ENCODE data around the gene SPAG6.
"Not testable (repeated sequence)": the region's sequence is repeated elsewhere in the genome, so short reads cannot be mapped to it uniquely, and the experiment has no call there.

The SPAG6 gene

GRCh38 chr10:22345301-22346095, at the start of gene SPAG6:
Gene SPAG6 (plus strand): TSS chr10:22345496. CDS start chr10:22345612, 116 bp downstream.
- no peak for DNase-seq

DNA sequence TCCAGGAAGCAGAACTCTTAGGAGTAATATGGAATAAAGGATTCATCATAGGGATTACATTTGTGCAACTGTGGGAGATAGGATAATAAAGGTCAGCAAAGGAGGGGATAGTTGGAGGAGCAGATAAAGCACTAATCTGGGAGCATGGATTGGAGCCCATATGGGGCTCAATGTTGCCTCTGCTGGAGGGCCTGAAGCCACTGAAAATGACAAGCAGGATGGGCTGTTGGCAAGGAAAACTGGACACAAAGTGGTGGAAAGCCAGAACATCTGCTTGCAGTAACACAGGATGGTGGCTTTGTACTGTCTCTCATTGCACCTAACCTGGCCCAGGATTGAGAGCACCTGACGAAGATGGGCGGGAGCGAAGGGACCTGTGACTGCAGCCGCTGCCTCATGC, 44.1 kb upstream of the SPAG6 start:
- no peak for DNase-seq

- no peak for DNase-seq
Measured at GRCh38 chr10:22303461-22303860, 41.8 kb upstream of the SPAG6 start.

GRCh38 chr10:22305721-22306120, 39.6 kb upstream of the SPAG6 start:
- no peak for DNase-seq

DNA sequence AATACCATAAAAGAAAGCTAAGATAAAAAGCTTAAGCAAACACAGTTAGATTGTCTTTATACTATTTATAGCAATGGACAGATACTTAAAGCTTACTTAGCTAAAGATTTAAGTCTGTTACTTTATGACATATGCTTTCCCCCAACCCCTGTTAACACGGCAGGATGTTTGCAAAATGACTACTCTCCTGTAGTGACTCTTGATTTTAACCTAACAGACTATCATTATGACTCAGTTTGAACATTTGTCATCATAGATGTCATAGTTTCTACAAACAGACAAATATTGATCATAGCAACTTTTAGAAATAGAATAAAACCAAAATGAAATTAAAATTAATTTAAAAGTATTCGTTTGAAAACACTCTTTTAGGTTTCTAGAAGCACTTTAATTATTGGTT, 36.9 kb upstream of the SPAG6 start:
- no peak for DNase-seq

DNA sequence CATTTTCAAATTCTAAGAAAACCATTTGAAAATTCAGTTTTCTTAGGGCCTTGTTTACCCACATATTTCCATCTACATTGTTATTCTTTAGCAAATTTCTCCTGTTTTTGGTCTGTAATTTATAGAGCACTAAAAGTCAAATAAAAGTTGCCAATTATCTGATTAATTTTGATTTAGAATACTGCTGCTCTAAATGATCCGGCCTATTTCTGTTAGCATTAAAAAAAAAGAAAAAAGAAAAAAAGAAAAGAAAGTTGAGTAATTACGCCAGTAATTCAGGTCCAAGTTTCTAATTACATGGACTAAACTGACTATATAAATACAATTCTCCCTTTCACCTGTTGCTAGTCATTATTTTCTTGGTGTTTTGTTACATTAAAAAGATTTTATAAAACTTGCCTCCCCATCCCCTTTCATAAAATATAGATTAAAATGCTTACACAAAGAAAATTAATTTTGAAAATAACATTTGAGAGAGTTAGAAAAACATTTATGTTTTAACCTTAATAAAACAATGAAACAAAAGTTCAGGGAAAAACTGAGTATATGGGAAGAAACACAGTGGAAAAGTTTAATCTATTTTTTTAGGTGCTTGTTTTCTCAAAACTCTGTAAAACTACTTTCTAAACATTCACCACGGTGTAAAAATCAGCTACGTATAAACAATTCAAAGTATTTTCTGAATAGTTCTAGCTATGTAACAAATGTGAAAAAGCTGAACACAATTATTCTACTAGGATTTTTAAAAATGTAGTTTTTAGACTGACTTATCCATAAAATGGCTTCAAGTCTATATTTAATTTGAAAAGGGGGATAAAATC, 35.9 kb upstream of the SPAG6 start:
- DNase-seq = no peak

DNA sequence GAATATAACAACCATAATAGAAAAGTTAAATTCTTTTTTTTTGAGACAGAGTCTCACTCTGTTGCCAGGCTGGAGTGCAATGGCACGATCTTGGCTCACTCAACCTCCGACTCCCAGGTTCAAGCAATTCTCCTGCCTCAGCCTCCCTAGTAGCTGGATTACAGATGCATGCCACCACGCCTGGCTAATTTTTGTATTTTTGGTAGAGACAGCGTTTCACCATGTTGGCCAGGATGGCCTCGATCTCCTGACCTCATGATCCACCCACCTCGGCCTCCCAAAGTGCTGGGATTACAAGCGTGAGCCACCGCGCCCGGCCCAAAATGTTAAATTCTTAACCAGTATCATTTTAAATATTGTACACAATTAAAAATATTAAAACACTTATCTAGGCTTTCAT, 35.3 kb upstream of the SPAG6 start:
- DNase-seq = not testable (repeated sequence)

- DNase-seq = no peak
Measured at GRCh38 chr10:22310928-22311327, 34.4 kb upstream of the SPAG6 start.

- no peak for DNase-seq
Measured at GRCh38 chr10:22314852-22315251, 30.4 kb upstream of the SPAG6 start.

- no peak for DNase-seq
Measured at GRCh38 chr10:22315455-22316285, 29.6 kb upstream of the SPAG6 start.

DNA sequence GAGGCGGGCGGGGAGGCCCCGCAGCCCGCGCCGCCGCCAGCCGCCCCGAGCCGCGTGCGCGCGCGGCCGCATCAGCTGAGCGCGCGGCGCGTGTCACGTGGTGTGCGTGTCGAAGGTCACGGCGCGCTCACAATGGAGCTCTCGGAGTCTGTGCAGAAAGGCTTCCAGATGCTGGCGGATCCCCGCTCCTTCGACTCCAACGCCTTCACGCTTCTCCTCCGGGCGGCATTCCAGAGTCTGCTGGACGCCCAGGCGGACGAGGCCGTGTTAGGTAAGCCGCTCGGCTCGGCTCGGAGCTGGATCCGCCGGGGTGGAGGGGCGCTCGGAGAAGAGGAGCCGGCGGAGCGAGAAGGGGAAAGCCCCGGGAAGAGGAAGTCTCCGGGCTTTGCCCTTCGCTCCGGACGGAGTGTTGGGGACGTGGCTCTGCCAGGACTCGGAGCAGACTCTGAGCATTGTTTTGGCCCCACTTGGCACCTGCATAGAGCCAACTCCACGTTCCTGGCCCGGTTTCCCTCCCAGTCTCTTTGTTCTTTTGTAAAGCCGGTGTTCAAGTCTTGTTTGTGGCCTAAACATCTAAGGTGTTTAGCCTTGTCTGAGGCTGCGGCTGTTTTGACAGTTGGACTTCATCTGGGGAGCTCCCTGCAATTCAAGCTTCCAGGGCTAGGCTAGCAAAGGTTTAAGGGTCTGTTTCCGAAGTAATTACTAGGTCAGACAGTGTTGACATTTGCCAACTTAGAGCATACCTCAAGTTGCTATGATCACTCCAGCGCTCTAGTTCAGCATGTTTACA, 28.8 kb upstream of the SPAG6 start, which contains the start of gene COMMD3:
Gene COMMD3 (plus strand): TSS at position 103 of the 790 bp plus-strand sequence. CDS start 30 bp downstream, at position 133.
- DNase-seq = peak; percentile 74

- DNase-seq = no peak
Measured at GRCh38 chr10:22317076-22317370, 28.3 kb upstream of the SPAG6 start.

DNA sequence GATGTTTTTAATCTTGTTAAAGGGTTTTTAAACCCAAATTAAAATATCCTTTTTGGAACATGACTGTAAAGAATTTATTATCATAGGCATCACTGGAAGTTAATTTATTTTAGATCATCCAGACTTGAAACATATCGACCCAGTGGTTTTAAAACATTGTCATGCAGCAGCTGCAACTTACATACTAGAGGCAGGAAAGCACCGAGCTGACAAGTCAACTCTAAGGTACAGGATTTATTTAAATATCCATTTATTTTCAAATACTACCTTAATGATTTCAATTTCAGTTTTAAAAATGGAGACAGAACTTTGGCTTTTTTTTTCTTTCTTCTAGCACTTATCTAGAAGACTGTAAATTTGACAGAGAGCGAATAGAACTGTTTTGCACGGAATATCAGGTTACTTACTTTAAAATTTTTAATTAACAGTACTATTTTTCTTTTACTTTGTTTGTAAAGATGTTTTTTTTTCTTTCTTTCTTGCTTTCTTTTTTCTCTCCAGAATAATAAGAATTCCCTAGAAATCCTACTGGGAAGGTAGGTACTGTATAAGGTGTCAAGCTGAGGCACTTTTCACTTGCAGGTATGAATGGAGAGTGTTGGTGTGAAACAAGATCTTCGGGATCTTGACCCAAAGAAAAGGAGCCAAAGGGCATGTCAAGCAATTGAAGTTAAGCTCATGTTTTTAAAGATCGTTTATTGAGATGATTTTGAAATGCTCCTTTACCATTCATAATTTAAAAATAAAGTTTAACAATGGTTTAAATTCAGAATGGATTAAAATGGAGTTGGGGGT, 27.3 kb upstream of the SPAG6 start:
- DNase-seq = no peak

GRCh38 chr10:22318772-22319171, 26.5 kb upstream of the SPAG6 start:
- no peak for DNase-seq

- no peak for DNase-seq
Measured at GRCh38 chr10:22319547-22319979, 25.7 kb upstream of the SPAG6 start.

GRCh38 chr10:22319980-22320558, 25.2 kb upstream of the SPAG6 start:
- peak; percentile 19 for DNase-seq

DNA sequence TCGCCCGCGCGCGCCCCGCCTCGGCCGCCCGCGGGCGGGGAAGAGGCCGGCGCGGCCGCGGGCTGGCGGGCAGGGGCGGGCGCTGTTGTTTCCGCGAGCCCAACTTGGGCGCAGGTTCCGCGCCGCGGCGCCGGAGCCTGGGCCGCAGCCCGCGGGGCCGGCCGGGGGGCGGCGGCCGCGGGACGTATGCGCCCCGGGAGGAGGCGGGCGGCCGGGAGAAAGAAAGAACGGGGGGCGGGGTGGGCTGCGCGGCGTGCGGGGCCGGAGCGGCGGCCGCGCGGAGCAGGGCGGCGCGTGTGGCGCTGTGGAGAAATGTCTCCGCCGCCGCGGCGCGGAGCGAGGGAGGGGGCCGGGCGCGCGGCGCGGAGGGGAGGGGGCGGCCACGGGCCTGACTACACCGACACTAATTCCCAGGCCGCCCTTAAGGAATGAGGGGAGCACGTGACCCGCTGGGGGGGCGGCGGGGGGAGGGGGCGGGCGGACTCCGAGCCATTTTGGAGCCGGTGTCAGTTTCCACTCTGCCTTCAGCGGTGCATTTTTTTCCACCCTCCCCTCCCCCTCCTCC, 24.6 kb upstream of the SPAG6 start, which contains the start of gene BMI1:
Gene BMI1 (plus strand): TSS at position 509 of the 565 bp plus-strand sequence. CDS start 5,351 bp downstream, outside the sequence.
- peak; percentile 45 for DNase-seq

DNA sequence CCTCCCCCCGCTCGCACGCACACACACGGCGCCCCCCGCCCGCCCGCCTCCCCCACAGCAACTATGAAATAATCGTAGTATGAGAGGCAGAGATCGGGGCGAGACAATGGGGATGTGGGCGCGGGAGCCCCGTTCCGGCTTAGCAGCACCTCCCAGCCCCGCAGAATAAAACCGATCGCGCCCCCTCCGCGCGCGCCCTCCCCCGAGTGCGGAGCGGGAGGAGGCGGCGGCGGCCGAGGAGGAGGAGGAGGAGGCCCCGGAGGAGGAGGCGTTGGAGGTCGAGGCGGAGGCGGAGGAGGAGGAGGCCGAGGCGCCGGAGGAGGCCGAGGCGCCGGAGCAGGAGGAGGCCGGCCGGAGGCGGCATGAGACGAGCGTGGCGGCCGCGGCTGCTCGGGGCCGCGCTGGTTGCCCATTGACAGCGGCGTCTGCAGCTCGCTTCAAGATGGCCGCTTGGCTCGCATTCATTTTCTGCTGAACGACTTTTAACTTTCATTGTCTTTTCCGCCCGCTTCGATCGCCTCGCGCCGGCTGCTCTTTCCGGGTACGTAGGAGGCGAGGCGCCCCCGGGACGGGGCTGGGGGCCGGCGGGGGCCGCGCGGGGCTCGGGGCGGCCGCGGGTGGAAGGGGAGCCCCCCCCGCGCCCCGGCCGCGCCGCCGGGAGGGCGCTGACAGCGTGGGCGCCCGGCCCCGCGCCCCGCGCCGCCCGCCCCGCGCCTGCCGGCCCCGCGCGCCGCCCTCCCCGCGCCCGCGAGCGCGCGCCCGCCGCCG, 24.0 kb upstream of the SPAG6 start:
- peak; percentile 16 for DNase-seq

DNA sequence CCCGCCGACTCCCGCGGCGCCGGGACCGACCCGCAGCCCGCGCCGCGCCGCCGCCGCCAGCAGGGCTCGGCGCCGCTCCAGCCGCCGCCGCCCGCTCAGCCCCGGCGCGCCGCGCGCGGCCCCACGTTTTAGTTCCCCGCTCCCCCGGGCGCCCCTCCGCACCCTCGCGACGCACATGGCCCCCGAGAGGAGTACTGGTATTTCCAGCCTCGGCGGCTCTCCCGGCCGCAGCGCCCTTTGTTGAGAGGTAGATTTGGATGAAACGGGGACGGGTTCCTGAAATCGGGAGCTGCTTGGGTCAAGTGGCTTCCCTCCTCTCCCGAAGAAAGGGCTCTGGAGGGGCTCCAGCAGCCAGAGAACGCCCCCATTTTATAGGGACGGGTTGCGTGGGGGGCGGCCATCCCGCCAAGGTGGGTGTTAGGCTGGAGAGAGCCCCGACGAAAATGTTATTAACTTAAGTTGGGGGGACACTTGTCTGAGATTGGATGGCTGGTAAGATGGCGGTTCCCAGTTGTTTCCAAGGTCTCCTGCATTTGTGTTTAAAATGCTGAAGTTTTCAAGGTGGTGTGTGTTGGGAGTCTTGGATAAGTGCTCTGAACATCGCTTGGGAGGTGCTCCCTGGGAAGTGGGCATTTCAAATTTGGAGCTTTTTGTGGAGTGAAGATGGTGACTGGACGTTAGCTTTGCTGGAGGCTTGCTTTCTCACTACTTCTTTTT, 23.2 kb upstream of the SPAG6 start:
- DNase-seq = no peak

All from NCI-H526 treated with DMSO at 0.1 percent for 48 hours (cell line).